ENCODE data around the gene BMPR1A.

Gene BMPR1A

GRCh38 chr10:86759073-86759672 is 2.8 kb downstream of the BMPR1A start:
- DNase-seq = no peak

- DNase-seq = no peak
Measured at GRCh38 chr10:86763404-86763803, 7.0 kb downstream of the BMPR1A start.

- no peak for DNase-seq
Measured at GRCh38 chr10:86765548-86765947, 9.1 kb downstream of the BMPR1A start.

- DNase-seq = no peak
Measured at GRCh38 chr10:86768412-86769062, 12.1 kb downstream of the BMPR1A start.

GRCh38 chr10:86769991-86770390 is 13.6 kb downstream of the BMPR1A start:
- DNase-seq = no peak

- no peak for DNase-seq
Measured at GRCh38 chr10:86770412-86770960, 14.1 kb downstream of the BMPR1A start.

- DNase-seq = no peak
Measured at GRCh38 chr10:86773498-86773897, 17.1 kb downstream of the BMPR1A start.

- no peak for DNase-seq
Measured at GRCh38 chr10:86775056-86775869, 18.8 kb downstream of the BMPR1A start.

- peak in 1 of 56 donors; percentile 4 for DNase-seq
Measured at GRCh38 chr10:86775870-86776180, 19.4 kb downstream of the BMPR1A start.

- no peak for DNase-seq
Measured at GRCh38 chr10:86779220-86780017, 23.0 kb downstream of the BMPR1A start.

GRCh38 chr10:86782701-86783418 is 26.4 kb downstream of the BMPR1A start:
- no peak for DNase-seq

GRCh38 chr10:86785037-86785436 is 28.6 kb downstream of the BMPR1A start:
- no peak for DNase-seq

- DNase-seq = no peak
Measured at GRCh38 chr10:86785968-86786367, 29.5 kb downstream of the BMPR1A start.

GRCh38 chr10:86786368-86786767 is 29.9 kb downstream of the BMPR1A start:
- no peak for DNase-seq

GRCh38 chr10:86790394-86790793 is 34.0 kb downstream of the BMPR1A start:
- no peak for DNase-seq

GRCh38 chr10:86792461-86793167 is 36.2 kb downstream of the BMPR1A start:
- no peak for DNase-seq

GRCh38 chr10:86793696-86794095 is 37.3 kb downstream of the BMPR1A start:
- no peak for DNase-seq

- no peak for DNase-seq
Measured at GRCh38 chr10:86795353-86795752, 38.9 kb downstream of the BMPR1A start.

- no peak for DNase-seq
Measured at GRCh38 chr10:86798025-86798424, 41.6 kb downstream of the BMPR1A start.

GRCh38 chr10:86798611-86799010 is 42.2 kb downstream of the BMPR1A start:
- DNase-seq = no peak

Data from amygdala (tissue), 56 donors.